ENCODE results near the gene AGBL1. TPM values are rescaled to one million over a fixed set of nuclear protein-coding genes. Genes with fewer than 3 reads are reported as not detected.

AGBL1 gene
- total and polyA plus RNA-seq, 2 donors (not counting 1 experiment from before 2014, with no cell fraction given): not detected

- 100% methylated on average over 2 of the region's 5 CpGs for WGBS (ENCODE audit: insufficient coverage)
Observed at GRCh38 chr15:86759800-86760523, 680.3 kb downstream of the AGBL1 start.

More at GRCh38 chr15:86759800-86760523, 680.3 kb downstream of the AGBL1 start:
- no peaks in the 10 kb centered on the region for H3K36me3 ChIP-seq (replicated peaks in 1 of 2; ENCODE audit: control extremely low read depth in 1 of 2, control insufficient read depth in 1 of 2, extremely low read depth in 1 of 2, insufficient read depth in 2 of 2, low read length in 1 of 2)
- H3K27ac ChIP-seq (ENCODE audit: low read length in 2 of 2): no peak overlapping the region
- TF ChIP-seq CTCF (IDR thresholded peaks at IDR 0.05) (no peak), EZH2 (IDR thresholded peaks at IDR 0.05; ENCODE audit: borderline replicate concordance, insufficient read depth, low read depth, low read length, poor library complexity, severe bottlenecking) (no peak)
- no peak for DNase-seq
- ChIA-PET POLR2A (no interaction called here), CTCF (no interaction called here)
- H3K27ac Mint-ChIP-seq: no peak overlapping the region
- H3K4me1 Mint-ChIP-seq: no peaks in the 10 kb centered on the region
- H4K20me1 ChIP-seq (ENCODE audit: control insufficient read depth, insufficient read depth, low read length, poor library complexity, severe bottlenecking): no peaks in the 10 kb centered on the region
- no peak overlapping the region for H3K4me3 Mint-ChIP-seq
- peaks cover 3% of the 10 kb centered on the region for H3K27me3 Mint-ChIP-seq
- no peak overlapping the region for H3K4me3 ChIP-seq (ENCODE audit: control extremely low read depth in 1 of 5, extremely low read depth in 1 of 5, insufficient read depth in 1 of 5, low read depth in 2 of 5, low read length in 4 of 5)
- no peak overlapping the region for H3K4me2 ChIP-seq (replicated peaks; ENCODE audit: low read depth, low read length, poor library complexity, severe bottlenecking)
- no peak overlapping the region for H2AFZ ChIP-seq (ENCODE audit: insufficient read depth, low read depth, low read length, poor library complexity, severe bottlenecking)
- no peak for ATAC-seq (ENCODE audit: low read depth)
- H3K79me2 ChIP-seq (ENCODE audit: control insufficient read depth, insufficient read depth, low read length): no peaks in the 10 kb centered on the region
- no peak overlapping the region for H3K9ac ChIP-seq (ENCODE audit: low read length)
- H3K27me3 ChIP-seq (replicated peaks in 1 of 4; ENCODE audit: control extremely low read depth in 1 of 4, control insufficient read depth in 3 of 4, insufficient read depth in 4 of 4, low read length in 3 of 4): no peaks in the 10 kb centered on the region
- peaks cover 3% of the 10 kb centered on the region for H3K9me3 Mint-ChIP-seq (ENCODE audit: insufficient read depth)
- intact Hi-C loops (cut with micrococcal nuclease): no loop called here
- H3K4me1 ChIP-seq (ENCODE audit: control insufficient read depth in 2 of 2, insufficient read depth in 2 of 2, low read length in 2 of 2): no peaks in the 10 kb centered on the region
- no peaks in the 10 kb centered on the region for H3K9me3 ChIP-seq (ENCODE audit: control extremely low read depth in 1 of 3, control insufficient read depth in 2 of 3, insufficient read depth in 1 of 3, low read length in 2 of 3)

All from B cell (primary cell).